GM23338 (cell line): ENCODE data around the gene PAM16. TPM values are rescaled to one million over a fixed set of nuclear protein-coding genes. Genes with fewer than 3 reads are reported as not detected.

Experiments
- ATAC-seq: fragments of 200-7000 bp; cut with Tn5 transposase; 3 replicates; pipeline ENCODE4 v1.9.1; 2020
- DNase-seq: peaks from one replicate; pipeline ENCODE4 v3.0.0-alpha.2; 2015; ENCODE audit warnings: low spot score
- H2AFZ ChIP-seq: fragments of 200-600 bp; sonication (generic); 2 replicates; pipeline ENCODE4 v1.8.0; 2016; ENCODE audit warnings: antibody characterized with exemption, mild to moderate bottlenecking, moderate library complexity
- H3F3A ChIP-seq: fragments of 200-600 bp; sonication (generic); replicated peaks from 2 replicates; pipeline ENCODE4 v1.8.0; 2017; ENCODE audit warnings: antibody characterized with exemption, mixed run types, low read depth
- H3K27ac ChIP-seq: fragments of 200-600 bp; sonication (generic); 2 replicates; pipeline ENCODE4 v1.6.1; 2016; ENCODE audit warnings: low read depth
- H3K27me3 ChIP-seq: fragments of 200-600 bp; sonication (generic); 2 replicates; pipeline ENCODE4 v1.8.0; 2016; ENCODE audit warnings: mild to moderate bottlenecking, mixed run types, moderate library complexity; ENCODE audit not compliant: insufficient read depth
- H3K36me3 ChIP-seq: fragments of 200-600 bp; sonication (generic); 2 replicates; pipeline ENCODE4 v1.8.0; 2016; ENCODE audit warnings: mild to moderate bottlenecking; ENCODE audit not compliant: insufficient read depth
- H3K4me1 ChIP-seq: fragments of 200-600 bp; sonication (generic); 2 replicates; pipeline ENCODE4 v1.8.0; 2016; ENCODE audit warnings: mild to moderate bottlenecking, moderate library complexity; ENCODE audit not compliant: insufficient read depth
- H3K4me2 ChIP-seq: fragments of 200-600 bp; sonication (generic); 2 replicates; pipeline ENCODE4 v1.7.1; 2017; ENCODE audit warnings: mixed run types
- H3K4me3 ChIP-seq: fragments of 200-600 bp; sonication (generic); 2 replicates; pipeline ENCODE4 v1.6.1; 2016; ENCODE audit warnings: mixed run types
- H3K79me2 ChIP-seq: fragments of 200-600 bp; sonication (generic); replicated peaks from 2 replicates; pipeline ENCODE4 v1.8.0; 2017; ENCODE audit warnings: mild to moderate bottlenecking; ENCODE audit not compliant: insufficient read depth
- H3K9me2 ChIP-seq: fragments of 200-600 bp; sonication (generic); 2 replicates; pipeline ENCODE4 v1.8.0; 2017; ENCODE audit not compliant: insufficient read depth
- H4K20me1 ChIP-seq: fragments of 200-600 bp; sonication (generic); replicated peaks from 2 replicates; pipeline ENCODE4 v1.8.0; 2017; ENCODE audit warnings: mild to moderate bottlenecking; ENCODE audit not compliant: insufficient read depth
- H3K27ac Mint-ChIP-seq: 2 replicates; pipeline ENCODE4 v1.8.0; 2020; ENCODE audit warnings: inconsistent platforms, mild to moderate bottlenecking, moderate library complexity, mixed read lengths
- H3K27me3 Mint-ChIP-seq: 3 replicates; pipeline ENCODE4 v1.8.0; 2022; ENCODE audit warnings: low read depth, mild to moderate bottlenecking, moderate library complexity, mixed read lengths, inconsistent platforms; ENCODE audit not compliant: insufficient read depth, poor library complexity
- H3K36me3 Mint-ChIP-seq: 3 replicates; pipeline ENCODE4 v1.8.0; 2021; ENCODE audit warnings: low read depth, mild to moderate bottlenecking, inconsistent platforms, moderate library complexity, mixed read lengths
- H3K4me1 Mint-ChIP-seq: 3 replicates; pipeline ENCODE4 v1.8.0; 2020; ENCODE audit warnings: mild to moderate bottlenecking, inconsistent platforms, mixed read lengths
- H3K4me3 Mint-ChIP-seq: 3 replicates; pipeline ENCODE4 v1.8.0; 2021; ENCODE audit warnings: moderate library complexity, mild to moderate bottlenecking, inconsistent platforms, mixed read lengths
- H3K9me3 Mint-ChIP-seq: 3 replicates; pipeline ENCODE4 v1.8.0; 2020; ENCODE audit warnings: moderate library complexity, mild to moderate bottlenecking, inconsistent platforms, mixed read lengths
- CREB1 ChIP-seq: fragments of 250-450 bp; sonication (Bioruptor Pico); IDR thresholded peaks from 2 replicates; pipeline ENCODE4 v1.5.0; 2020; ENCODE audit warnings: low read depth, mild to moderate bottlenecking, moderate library complexity
- JUNB ChIP-seq: IDR thresholded peaks from one replicate; pipeline ENCODE4 v1.6.1; 2016; ENCODE audit warnings: antibody characterized with exemption; ENCODE audit not compliant: unreplicated experiment
- POLR2AphosphoS5 ChIP-seq: IDR thresholded peaks from 2 replicates; pipeline ENCODE4 v1.6.1; 2016; ENCODE audit warnings: antibody characterized with exemption, low read depth
- ZNF114 ChIP-seq: fragments of 250-450 bp; sonication (Bioruptor Pico); IDR thresholded peaks from 2 replicates; pipeline ENCODE4 v1.5.0; 2020; ENCODE audit warnings: mild to moderate bottlenecking, moderate library complexity
- ZNF462 ChIP-seq: fragments of 250-450 bp; sonication (Bioruptor Pico); IDR thresholded peaks from 2 replicates; pipeline ENCODE4 v1.5.0; 2020; ENCODE audit warnings: mild to moderate bottlenecking, moderate library complexity
- polyA plus RNA-seq: library from polyadenylated mRNA; unstranded; fragments of >200 nt; fragmentation: Nextera tagmentation; extraction: Ambion mirVana; gene quantifications from 2 replicates; pipeline ENCODE4 v1.2.1, GENCODE V29; 2016
- total RNA-seq: library from RNA; depleted of rRNA; stranded (reverse); fragments of >200 nt; shearing (Covaris generic); gene quantifications from 2 replicates; pipeline ENCODE4 v1.2.3, GENCODE V29; 2014
- TF ChIP-seq, protein P1 (sequence below), 2 experiments: fragments of 200-600 bp in 1 of 2; sonication (generic) in 1 of 2; conservative IDR thresholded peaks; 2 replicates each; pipeline versions ENCODE4 v1.5.1 to v1.6.1; 2016 to 2017; ENCODE audit warnings: antibody characterized with exemption in 2 of 2, low read depth in 2 of 2, mild to moderate bottlenecking in 2 of 2, moderate library complexity in 1 of 2

Gene PAM16
- total and polyA plus RNA-seq, 2 experiments from 2014 or later: 84.1 to 283 TPM

- TF ChIP-seq ZNF462 (CRISPR knock-in tag) (no peak), ZNF114 (CRISPR knock-in tag) (no peak), POLR2AphosphoS5 (no peak)
Measured at GRCh38 chr16:4385789-4386450, 34.8 kb upstream of the PAM16 start (continued).

- no peak for ATAC-seq
Measured at GRCh38 chr16:4385066-4385788, 34.1 kb upstream of the PAM16 start.

More at GRCh38 chr16:4385066-4385788, 34.1 kb upstream of the PAM16 start:
- no peak for DNase-seq
- no peaks in the 10 kb centered on the region for H3K36me3 ChIP-seq
- no peak overlapping the region for H3K4me3 ChIP-seq
- H3K4me1 ChIP-seq: peaks cover 16% of the 10 kb centered on the region
- no peak overlapping the region; the same call in 1 of the 2 replicates for H3K27ac Mint-ChIP-seq
- peaks cover 20% of the 10 kb centered on the region for H3K4me1 Mint-ChIP-seq
- no peaks in the 10 kb centered on the region for H3K9me3 Mint-ChIP-seq
- H3K4me2 ChIP-seq: no peak overlapping the region
- no peaks in the 10 kb centered on the region; the same call in 1 of the 3 replicates for H3K36me3 Mint-ChIP-seq
- no peaks in the 10 kb centered on the region; the same call in 1 of the 2 replicates for H4K20me1 ChIP-seq
- TF ChIP-seq, protein P1, sequence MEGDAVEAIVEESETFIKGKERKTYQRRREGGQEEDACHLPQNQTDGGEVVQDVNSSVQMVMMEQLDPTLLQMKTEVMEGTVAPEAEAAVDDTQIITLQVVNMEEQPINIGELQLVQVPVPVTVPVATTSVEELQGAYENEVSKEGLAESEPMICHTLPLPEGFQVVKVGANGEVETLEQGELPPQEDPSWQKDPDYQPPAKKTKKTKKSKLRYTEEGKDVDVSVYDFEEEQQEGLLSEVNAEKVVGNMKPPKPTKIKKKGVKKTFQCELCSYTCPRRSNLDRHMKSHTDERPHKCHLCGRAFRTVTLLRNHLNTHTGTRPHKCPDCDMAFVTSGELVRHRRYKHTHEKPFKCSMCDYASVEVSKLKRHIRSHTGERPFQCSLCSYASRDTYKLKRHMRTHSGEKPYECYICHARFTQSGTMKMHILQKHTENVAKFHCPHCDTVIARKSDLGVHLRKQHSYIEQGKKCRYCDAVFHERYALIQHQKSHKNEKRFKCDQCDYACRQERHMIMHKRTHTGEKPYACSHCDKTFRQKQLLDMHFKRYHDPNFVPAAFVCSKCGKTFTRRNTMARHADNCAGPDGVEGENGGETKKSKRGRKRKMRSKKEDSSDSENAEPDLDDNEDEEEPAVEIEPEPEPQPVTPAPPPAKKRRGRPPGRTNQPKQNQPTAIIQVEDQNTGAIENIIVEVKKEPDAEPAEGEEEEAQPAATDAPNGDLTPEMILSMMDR (conservative IDR thresholded peaks at IDR 0.05; ENCODE audit: low read depth in 2 of 2): 0 out of 4 replicates have a peak, but pooled peaks of 1 of the 2 experiments have one; percentile 10
- TF ChIP-seq CREB1: no peak
- TF ChIP-seq JUNB: no peak
- no peaks in the 10 kb centered on the region for H3K27me3 ChIP-seq
- no peak overlapping the region for H3K27ac ChIP-seq
- H3K27me3 Mint-ChIP-seq: peaks cover 9% of the 10 kb centered on the region
- H3F3A ChIP-seq: peaks cover 8% of the 10 kb centered on the region; the same call in 1 of the 2 replicates
- no peak overlapping the region; the same call in 2 of the 3 replicates for H3K4me3 Mint-ChIP-seq
- no peaks in the 10 kb centered on the region for H3K79me2 ChIP-seq
- no peaks in the 10 kb centered on the region for H3K9me2 ChIP-seq
- H2AFZ ChIP-seq: no peak overlapping the region
